ENCODE results near the gene ZNF575. TPM values are rescaled to one million over a fixed set of nuclear protein-coding genes. Genes with fewer than 3 reads are reported as not detected.
"Not testable (repeated sequence)": the region's sequence is repeated elsewhere in the genome, so short reads cannot be mapped to it uniquely, and the experiment has no call there.

ZNF575 gene
- polyA plus RNA-seq, 3 donors: 1.4 to 1.5 (median 1.4) TPM

GRCh38 chr19:43540381-43540780 is 7.4 kb downstream of the ZNF575 start:
- DNase-seq (ENCODE audit: low read depth in 3 of 3, low spot score in 2 of 3): no peak

- DNase-seq (ENCODE audit: low read depth in 3 of 3, low spot score in 2 of 3): no peak
These were observed 9.1 kb downstream of the ZNF575 start for GRCh38 chr19:43541920-43542650.

- DNase-seq (ENCODE audit: low read depth in 3 of 3, low spot score in 2 of 3): no peak
These were observed 11.1 kb downstream of the ZNF575 start for GRCh38 chr19:43544077-43544476.

GRCh38 chr19:43545276-43545675 is 12.3 kb downstream of the ZNF575 start:
- no peak for DNase-seq (ENCODE audit: low read depth in 3 of 3, low spot score in 2 of 3)

GRCh38 chr19:43545981-43546380 is 13.0 kb downstream of the ZNF575 start:
- DNase-seq (ENCODE audit: low read depth in 3 of 3, low spot score in 2 of 3): no peak

GRCh38 chr19:43546581-43546980 is 13.6 kb downstream of the ZNF575 start:
- DNase-seq (ENCODE audit: low read depth in 3 of 3, low spot score in 2 of 3): no peak

GRCh38 chr19:43547926-43548325 is 14.9 kb downstream of the ZNF575 start:
- not testable (repeated sequence) for DNase-seq (ENCODE audit: low read depth in 3 of 3, low spot score in 2 of 3)

GRCh38 chr19:43548706-43549105 is 15.7 kb downstream of the ZNF575 start:
- DNase-seq (ENCODE audit: low read depth in 3 of 3, low spot score in 2 of 3): no peak

- no peak for DNase-seq (ENCODE audit: low read depth in 3 of 3, low spot score in 2 of 3)
These were observed 18.6 kb downstream of the ZNF575 start for GRCh38 chr19:43551399-43552197.

GRCh38 chr19:43552198-43552450 is 19.1 kb downstream of the ZNF575 start:
- DNase-seq (ENCODE audit: low read depth in 3 of 3, low spot score in 2 of 3): no peak

GRCh38 chr19:43552616-43553015 is 19.6 kb downstream of the ZNF575 start:
- no peak for DNase-seq (ENCODE audit: low read depth in 3 of 3, low spot score in 2 of 3)

- DNase-seq (ENCODE audit: low read depth in 3 of 3, low spot score in 2 of 3): no peak
These were observed 20.7 kb downstream of the ZNF575 start for GRCh38 chr19:43553656-43554055.

GRCh38 chr19:43554317-43554895 is 21.4 kb downstream of the ZNF575 start:
- DNase-seq (ENCODE audit: low read depth in 3 of 3, low spot score in 2 of 3): no peak

GRCh38 chr19:43555185-43555770 is 22.3 kb downstream of the ZNF575 start:
- no peak for DNase-seq (ENCODE audit: low read depth in 3 of 3, low spot score in 2 of 3)

GRCh38 chr19:43560687-43561086 is 27.7 kb downstream of the ZNF575 start:
- DNase-seq (ENCODE audit: low read depth in 3 of 3, low spot score in 2 of 3): no peak

- DNase-seq (ENCODE audit: low read depth in 3 of 3, low spot score in 2 of 3): no peak
These were observed 28.4 kb downstream of the ZNF575 start for GRCh38 chr19:43561139-43561970.

- no peak for DNase-seq (ENCODE audit: low read depth in 3 of 3, low spot score in 2 of 3)
These were observed 29.3 kb downstream of the ZNF575 start for GRCh38 chr19:43562226-43562697.

GRCh38 chr19:43562698-43563241 is 29.8 kb downstream of the ZNF575 start:
- DNase-seq (ENCODE audit: low read depth in 3 of 3, low spot score in 2 of 3): no peak

- no peak for DNase-seq (ENCODE audit: low read depth in 3 of 3, low spot score in 2 of 3)
These were observed 30.9 kb downstream of the ZNF575 start for GRCh38 chr19:43563816-43564457.

GRCh38 chr19:43564800-43565199 is 31.8 kb downstream of the ZNF575 start:
- DNase-seq (ENCODE audit: low read depth in 3 of 3, low spot score in 2 of 3): no peak

Data from right renal cortex interstitium (tissue), 3 donors.